BLaER1 treated with 17β-estradiol and CSF1 and Interleukin-3, amounts not matched to agents 10 nM and 100 nM (cell line): Measurements from ENCODE around the gene GPATCH2L.

Experiments
- H3K27ac ChIP-seq, 11 experiments: shearing (Covaris generic); formaldehyde crosslinking; 2 replicates each; pipeline ENCODE4 v1.8.1; 2022
- H3K27me3 ChIP-seq, 11 experiments: shearing (Covaris generic); formaldehyde crosslinking; 2 replicates each; pipeline ENCODE4 v1.8.1; 2022
- H3K36me3 ChIP-seq, 11 experiments: shearing (Covaris generic); formaldehyde crosslinking; 2 replicates each; pipeline ENCODE4 v1.8.1; 2022
- H3K4me1 ChIP-seq, 10 experiments: shearing (Covaris generic); formaldehyde crosslinking; 2 replicates each; pipeline ENCODE4 v1.8.1; 2022
- H3K4me2 ChIP-seq, 11 experiments: shearing (Covaris generic); formaldehyde crosslinking; 2 replicates each; pipeline ENCODE4 v1.8.1; 2022
- H3K4me3 ChIP-seq, 10 experiments: shearing (Covaris generic); formaldehyde crosslinking; 2 replicates each; pipeline ENCODE4 v1.8.1; 2022
- H3K9ac ChIP-seq, 11 experiments: shearing (Covaris generic); formaldehyde crosslinking; 2 replicates each; pipeline ENCODE4 v1.8.1; 2022
- H3K9me3 ChIP-seq, 11 experiments: shearing (Covaris generic); formaldehyde crosslinking; replicated peaks in 1 of 11; 2 replicates each; pipeline ENCODE4 v1.8.1; 2022
- H4K20me1 ChIP-seq, 11 experiments: shearing (Covaris generic); formaldehyde crosslinking; 2 replicates each; pipeline ENCODE4 v1.8.1; 2022
- Cebpa-rat ChIP-seq, 11 experiments: shearing (Covaris generic); IDR thresholded peaks; 2 replicates each; pipeline ENCODE4 v1.8.1; 2022

Gene GPATCH2L

DNA sequence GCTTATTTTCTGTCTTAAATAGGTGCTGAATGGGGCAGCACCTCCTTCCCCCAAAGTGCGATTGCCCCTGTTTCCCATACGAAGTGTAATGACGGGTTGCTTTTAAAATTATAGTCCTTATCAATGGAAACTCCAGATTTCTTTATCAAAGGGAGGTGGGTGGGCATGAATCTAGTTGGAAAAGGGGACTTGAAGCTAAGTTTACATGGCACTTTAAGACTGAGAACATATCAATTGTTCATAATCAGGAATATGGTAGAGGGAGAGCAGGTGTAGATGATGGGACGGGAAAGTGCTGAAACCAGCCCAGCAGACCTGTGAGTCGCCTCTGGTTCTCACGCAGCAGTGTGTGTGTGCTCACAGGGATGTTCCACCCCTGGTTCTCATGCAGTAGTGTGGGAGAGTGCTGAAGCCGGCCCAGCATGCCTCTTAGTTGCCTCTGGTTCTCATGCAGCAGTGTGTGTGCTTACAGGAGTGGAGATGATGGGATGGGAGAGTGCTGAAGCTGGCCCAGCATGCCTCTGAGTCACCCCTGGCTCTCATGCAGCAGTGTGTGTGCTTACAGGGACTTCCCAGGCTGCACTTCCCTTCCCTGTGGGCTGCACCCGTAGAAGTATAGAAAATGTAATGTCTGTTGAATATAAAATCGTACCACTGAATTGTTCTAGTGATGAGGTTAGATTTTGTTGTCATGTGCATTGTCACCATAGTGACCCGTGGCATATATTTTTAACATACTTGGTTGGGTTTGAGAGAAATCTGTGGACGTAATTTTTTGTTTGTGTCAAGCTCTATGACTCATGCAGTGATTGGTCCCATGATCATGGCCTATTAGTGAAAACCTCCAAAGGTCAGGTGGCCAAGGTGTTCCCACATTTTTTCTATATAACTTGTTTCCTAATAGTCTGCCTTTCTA lies 51.6 kb downstream of the GPATCH2L start:
- peaks cover 61 to 94% (median 80%) of the 10 kb centered on the region in 11 experiments for H3K36me3 ChIP-seq
- H3K4me1 ChIP-seq: peaks cover 0 to 40% (median 0%) of the 10 kb centered on the region in 10 experiments; a peak in 7 of 20 replicates
- H4K20me1 ChIP-seq: peaks cover 0 to 5% (median 0%) of the 10 kb centered on the region in 11 experiments; a peak in 2 of 22 replicates
- no peak overlapping the region for H3K9ac ChIP-seq
- no peaks in the 10 kb centered on the region for H3K9me3 ChIP-seq
- peak overlapping the region in 2 of 11 experiments; percentile 29 to 67; a peak in 4 of 22 replicates for H3K4me2 ChIP-seq
- no peaks in the 10 kb centered on the region for H3K27me3 ChIP-seq
- H3K4me3 ChIP-seq: no peak overlapping the region
- H3K27ac ChIP-seq: no peak overlapping the region; a peak in 1 of 22 replicates
- TF ChIP-seq Cebpa-rat (IDR thresholded peaks at IDR 0.05): no peak

DNA sequence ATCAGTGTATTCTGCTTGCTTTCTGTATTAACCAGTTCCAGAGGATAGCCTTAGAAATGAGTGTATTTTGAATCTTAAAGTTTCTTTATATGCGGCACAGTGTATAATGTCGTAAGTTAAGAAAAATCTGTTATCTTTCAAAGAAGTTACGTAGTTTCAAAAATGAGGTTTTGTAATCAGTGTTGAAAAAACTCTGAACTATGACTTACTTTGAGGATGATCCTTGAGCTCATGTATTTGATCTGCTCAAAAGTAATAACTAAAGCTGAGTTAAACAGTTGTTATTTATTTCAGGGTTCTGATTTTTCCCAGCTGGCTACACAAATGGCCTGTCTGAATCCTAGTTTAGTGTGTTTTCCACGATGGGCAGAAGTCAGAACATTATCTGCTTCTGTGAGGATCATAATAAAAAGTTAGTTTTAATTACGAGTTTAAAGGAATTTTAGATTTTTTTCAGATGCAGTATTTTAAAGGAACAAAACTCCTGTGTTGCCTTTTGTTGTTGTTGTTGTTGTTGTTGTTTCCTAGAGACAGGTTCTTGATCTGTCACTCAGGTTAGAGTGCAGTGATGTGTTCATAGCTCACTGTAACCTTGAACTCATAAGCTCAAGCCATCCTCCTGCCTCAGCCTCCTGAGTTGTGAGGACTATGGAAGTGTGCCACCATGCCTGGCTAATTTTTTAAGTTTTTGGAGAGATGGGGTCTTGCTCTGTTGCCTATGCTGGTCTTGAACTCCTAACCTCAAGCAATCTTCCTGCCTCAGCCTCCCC lies 52.9 kb downstream of the GPATCH2L start:
- Histone ChIP-seq H3K36me3 (peaks cover 49 to 90% (median 70%) of the 10 kb centered on the region in 11 experiments), H3K4me1 (peaks cover 0 to 34% (median 0%) of the 10 kb centered on the region in 10 experiments; a peak in 7 of 20 replicates), H4K20me1 (peaks cover 0 to 2% (median 0%) of the 10 kb centered on the region in 11 experiments; a peak in 2 of 22 replicates), H3K4me3 (no peak overlapping the region), H3K27ac (no peak overlapping the region), H3K4me2 (no peak overlapping the region), H3K27me3 (no peaks in the 10 kb centered on the region), H3K9me3 (no peaks in the 10 kb centered on the region), H3K9ac (no peak overlapping the region)
- no peak for TF ChIP-seq Cebpa-rat (IDR thresholded peaks at IDR 0.05)

DNA sequence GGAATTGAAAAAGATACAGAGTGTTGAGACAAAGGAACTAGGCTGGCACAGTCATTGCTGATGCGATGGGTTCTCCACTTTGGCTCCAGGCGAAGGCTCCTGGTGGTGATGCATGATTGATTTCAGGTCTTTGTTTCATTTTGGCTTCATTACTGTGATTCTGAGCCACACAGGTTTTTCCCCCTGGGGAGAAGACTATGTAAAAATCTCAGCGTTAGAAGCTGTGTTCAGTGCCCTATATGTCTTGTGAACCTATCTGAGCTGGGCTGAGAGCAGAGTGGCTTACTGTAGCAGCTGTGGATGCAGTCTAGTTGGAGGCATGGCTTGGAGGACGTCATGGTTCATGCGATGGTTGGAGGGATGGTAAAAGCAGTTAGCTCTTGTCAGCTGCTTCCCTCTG lies 54.0 kb downstream of the GPATCH2L start:
- Histone ChIP-seq H3K4me1 (peaks cover 0 to 26% (median 0%) of the 10 kb centered on the region in 10 experiments; a peak in 7 of 20 replicates), H3K4me2 (no peak overlapping the region), H3K27me3 (no peaks in the 10 kb centered on the region), H3K27ac (no peak overlapping the region), H3K36me3 (peaks cover 38 to 82% (median 59%) of the 10 kb centered on the region in 11 experiments), H4K20me1 (no peaks in the 10 kb centered on the region; a peak in 1 of 22 replicates), H3K9ac (no peak overlapping the region), H3K9me3 (no peaks in the 10 kb centered on the region), H3K4me3 (no peak overlapping the region)
- no peak for TF ChIP-seq Cebpa-rat (IDR thresholded peaks at IDR 0.05)

DNA sequence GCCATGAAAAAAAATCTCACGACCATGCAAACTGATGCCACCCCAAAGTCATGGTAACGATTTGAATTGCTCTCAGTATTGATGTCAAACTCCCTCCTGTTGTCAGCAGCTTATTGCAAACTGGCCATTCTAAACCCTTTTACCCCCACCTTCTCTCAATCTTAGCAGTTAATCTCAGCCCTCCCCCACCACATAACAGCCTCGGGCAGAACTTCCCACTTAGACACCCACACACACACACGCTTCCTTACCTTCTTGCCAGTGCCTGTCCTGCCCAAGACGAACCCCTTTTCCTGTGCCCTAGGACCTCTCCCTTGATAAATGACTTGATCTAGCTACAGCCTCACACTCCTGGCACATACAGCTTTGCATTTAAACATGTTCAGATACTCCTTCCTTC lies 56.6 kb downstream of the GPATCH2L start:
- Histone ChIP-seq H3K27me3 (no peaks in the 10 kb centered on the region), H3K4me3 (no peak overlapping the region), H3K27ac (no peak overlapping the region), H3K4me2 (no peak overlapping the region), H3K36me3 (peaks cover 14 to 61% (median 33%) of the 10 kb centered on the region in 11 experiments), H3K9ac (no peak overlapping the region), H3K9me3 (peaks cover under 1 to 4% (median 2%) of the 10 kb centered on the region in 11 experiments; a peak in 20 of 22 replicates), H3K4me1 (peaks cover 0 to 11% (median 0%) of the 10 kb centered on the region in 10 experiments; a peak in 7 of 20 replicates), H4K20me1 (no peaks in the 10 kb centered on the region; a peak in 1 of 22 replicates)
- no peak for TF ChIP-seq Cebpa-rat (IDR thresholded peaks at IDR 0.05)

DNA sequence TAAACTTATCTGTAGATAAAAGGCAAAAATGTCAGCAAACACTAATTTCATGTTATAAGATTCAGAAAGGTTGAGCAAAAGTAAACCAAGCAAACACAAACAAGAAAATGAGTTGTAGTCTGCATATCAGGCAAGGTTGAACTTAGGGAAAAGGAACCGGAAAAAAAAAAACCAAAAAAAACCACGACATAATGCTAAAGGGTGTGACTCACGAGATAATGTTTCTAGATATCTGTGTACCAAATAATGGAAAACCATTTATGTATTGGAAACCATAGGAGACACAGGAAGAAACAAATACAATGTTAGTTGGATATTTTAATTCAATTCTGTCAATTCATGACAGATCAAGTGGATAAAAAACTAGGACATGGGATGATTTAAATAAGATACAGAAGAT lies 60.5 kb downstream of the GPATCH2L start:
- Histone ChIP-seq H3K9me3 (peaks cover 14 to 20% (median 17%) of the 10 kb centered on the region in 11 experiments), H4K20me1 (no peaks in the 10 kb centered on the region), H3K9ac (no peak overlapping the region), H3K4me2 (no peak overlapping the region), H3K36me3 (peaks cover 0 to 30% (median 8%) of the 10 kb centered on the region in 11 experiments; a peak in 9 of 22 replicates), H3K27me3 (no peaks in the 10 kb centered on the region), H3K27ac (no peak overlapping the region), H3K4me3 (no peak overlapping the region), H3K4me1 (0 out of 20 replicates have a peak, but pooled peaks cover 0 to 4% (median 0%) of the 10 kb centered on the region in 10 experiments)
- TF ChIP-seq Cebpa-rat (IDR thresholded peaks at IDR 0.05): no peak

DNA sequence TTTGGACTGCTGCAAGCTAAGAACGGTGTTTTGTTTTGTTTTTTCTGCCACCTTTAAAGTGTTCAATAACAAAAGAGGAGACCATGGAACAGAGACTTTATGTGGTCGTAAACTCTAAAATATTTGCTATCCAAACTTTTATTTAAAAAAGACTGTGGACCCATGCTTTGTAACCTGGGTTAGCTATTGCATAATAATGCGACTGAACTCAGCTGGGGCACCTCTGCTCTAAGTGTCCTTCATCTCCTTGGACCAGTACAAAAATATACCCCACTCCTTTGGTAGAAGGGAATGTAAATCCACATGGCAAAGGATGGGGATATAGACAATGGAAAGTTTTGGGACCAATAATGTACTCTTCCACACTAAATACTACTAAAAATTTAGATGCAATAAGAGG lies 65.5 kb downstream of the GPATCH2L start:
- Histone ChIP-seq H3K4me2 (no peak overlapping the region), H3K27ac (no peak overlapping the region), H3K4me3 (no peak overlapping the region), H3K4me1 (no peaks in the 10 kb centered on the region), H3K9ac (no peak overlapping the region), H4K20me1 (no peaks in the 10 kb centered on the region), H3K9me3 (peaks cover 14 to 21% (median 18%) of the 10 kb centered on the region in 11 experiments), H3K27me3 (no peaks in the 10 kb centered on the region), H3K36me3 (peaks cover 0 to 15% (median 4%) of the 10 kb centered on the region in 11 experiments; a peak in 7 of 22 replicates)
- TF ChIP-seq Cebpa-rat (IDR thresholded peaks at IDR 0.05): no peak

DNA sequence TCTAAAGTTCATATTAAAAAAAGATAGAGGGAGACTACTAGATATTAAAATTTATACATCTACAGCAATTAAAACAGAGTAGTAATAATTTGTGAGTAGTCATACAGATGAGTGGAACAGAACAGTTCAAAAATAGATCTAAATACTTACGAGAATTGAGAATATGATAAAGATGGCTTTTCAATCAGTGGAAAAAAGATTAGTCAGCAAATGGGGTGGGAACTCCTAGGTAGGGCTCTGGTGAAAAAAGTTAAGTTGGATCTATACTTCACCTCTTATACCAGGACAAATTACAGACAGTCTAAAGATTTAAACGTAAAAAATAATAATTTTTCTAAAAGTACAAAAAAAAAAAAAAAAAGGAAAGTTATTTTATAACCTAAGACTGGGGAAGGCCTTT lies 66.9 kb downstream of the GPATCH2L start:
- H3K4me2 ChIP-seq: no peak overlapping the region
- peaks cover 0 to 11% (median under 1%) of the 10 kb centered on the region in 11 experiments; a peak in 7 of 22 replicates for H3K36me3 ChIP-seq
- no peak for TF ChIP-seq Cebpa-rat (IDR thresholded peaks at IDR 0.05)
- H3K4me3 ChIP-seq: no peak overlapping the region
- no peaks in the 10 kb centered on the region for H4K20me1 ChIP-seq
- H3K27me3 ChIP-seq: no peaks in the 10 kb centered on the region
- no peaks in the 10 kb centered on the region for H3K4me1 ChIP-seq
- H3K9ac ChIP-seq: no peak overlapping the region
- H3K27ac ChIP-seq: no peak overlapping the region
- peaks cover 10 to 17% (median 12%) of the 10 kb centered on the region in 11 experiments for H3K9me3 ChIP-seq

DNA sequence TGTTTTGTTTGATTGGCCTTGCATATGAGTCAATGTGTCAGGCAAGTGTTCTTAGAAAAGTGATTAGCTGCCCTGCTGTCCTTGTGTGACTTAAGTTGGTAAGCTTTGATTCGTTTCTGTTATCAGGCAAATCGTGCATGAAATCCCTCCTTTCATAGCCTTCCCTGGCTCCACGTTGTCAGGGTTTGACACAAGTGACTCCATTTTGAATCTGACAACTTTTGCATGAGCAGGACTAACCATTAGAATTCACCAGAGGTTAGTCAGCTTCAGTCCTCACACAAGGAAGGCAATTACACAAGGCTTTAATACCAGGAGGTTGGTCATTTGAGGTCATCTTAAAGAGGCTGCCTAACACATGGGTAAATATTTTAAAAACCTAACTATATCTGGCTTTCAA lies 68.2 kb downstream of the GPATCH2L start:
- Histone ChIP-seq H4K20me1 (no peaks in the 10 kb centered on the region), H3K9ac (no peak overlapping the region), H3K27me3 (no peaks in the 10 kb centered on the region), H3K9me3 (peaks cover 0 to 11% (median under 1%) of the 10 kb centered on the region in 11 experiments; a peak in 11 of 22 replicates), H3K4me2 (no peak overlapping the region), H3K27ac (no peak overlapping the region), H3K36me3 (no peaks in the 10 kb centered on the region), H3K4me3 (no peak overlapping the region), H3K4me1 (no peaks in the 10 kb centered on the region)
- no peak for TF ChIP-seq Cebpa-rat (IDR thresholded peaks at IDR 0.05)
